Measurements from ENCODE around the gene GNA12. TPM values are rescaled to one million over a fixed set of nuclear protein-coding genes. Genes with fewer than 3 reads are reported as not detected.
A peak's percentile ranks its signal among the peaks of the same experiment; 100 is the strongest.

Gene GNA12
- total RNA-seq, 1 donor from 2014 or later, result 67.2 TPM

DNA sequence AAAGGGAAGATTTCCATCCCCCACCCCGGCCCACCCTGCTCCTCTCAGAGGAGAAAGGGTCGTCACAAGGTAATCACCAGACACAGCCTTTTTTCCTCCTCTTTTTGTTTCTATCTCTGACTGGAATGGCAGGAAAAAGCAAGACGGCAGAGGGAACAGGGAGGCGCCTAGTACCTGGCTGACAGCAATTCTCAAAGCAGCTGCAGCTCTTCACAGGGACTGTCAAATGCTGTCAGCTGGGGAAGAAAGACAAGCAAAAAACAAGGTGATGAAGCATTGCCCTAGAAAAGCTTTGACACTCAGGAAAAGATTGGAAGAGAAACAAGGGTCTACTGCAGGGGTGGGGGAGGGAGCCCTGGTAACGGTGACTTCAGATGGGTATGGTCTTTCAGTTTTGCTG is 52.7 kb downstream of the GNA12 start:
- H3K4me1 Mint-ChIP-seq (ENCODE audit: low read depth, unreplicated experiment), result peaks cover 12% of the 10 kb centered on the region
- no peak for FAIRE-seq
- Histone ChIP-seq H3K9ac (ENCODE audit: low read length) (no peak overlapping the region), H3K36me3 (ENCODE audit: insufficient read depth, low read length) (peaks cover 18% of the 10 kb centered on the region), H3K4me3 (ENCODE audit: insufficient read depth, low read depth, low read length) (no peak overlapping the region), H3K4me2 (ENCODE audit: low read length) (no peak overlapping the region), H3K4me1 (ENCODE audit: insufficient read depth, low read length) (no peaks in the 10 kb centered on the region), H3K27me3 (ENCODE audit: insufficient read depth, low read length) (no peaks in the 10 kb centered on the region), H2AFZ (ENCODE audit: low read depth, low read length) (no peak overlapping the region), H3K27ac (ENCODE audit: low read depth, low read length) (no peak overlapping the region), H3K79me2 (ENCODE audit: insufficient read depth, low read length) (peaks cover 44% of the 10 kb centered on the region), H4K20me1 (ENCODE audit: insufficient read depth, low read length) (peaks cover 35% of the 10 kb centered on the region), H3K9me3 (ENCODE audit: insufficient read depth, low read depth, low read length) (no peaks in the 10 kb centered on the region)
- peaks cover 47% of the 10 kb centered on the region for H3K36me3 Mint-ChIP-seq (ENCODE audit: low read depth, unreplicated experiment)
- H3K27ac Mint-ChIP-seq (ENCODE audit: unreplicated experiment), result no peak overlapping the region
- H3K27me3 Mint-ChIP-seq (ENCODE audit: low read depth, unreplicated experiment), result no peaks in the 10 kb centered on the region
- H3K4me3 Mint-ChIP-seq (ENCODE audit: unreplicated experiment), result no peak overlapping the region
- no peak for TF ChIP-seq EZH2 (IDR thresholded peaks at IDR 0.05; ENCODE audit: insufficient read depth, low read length)
- TF ChIP-seq, protein P1, sequence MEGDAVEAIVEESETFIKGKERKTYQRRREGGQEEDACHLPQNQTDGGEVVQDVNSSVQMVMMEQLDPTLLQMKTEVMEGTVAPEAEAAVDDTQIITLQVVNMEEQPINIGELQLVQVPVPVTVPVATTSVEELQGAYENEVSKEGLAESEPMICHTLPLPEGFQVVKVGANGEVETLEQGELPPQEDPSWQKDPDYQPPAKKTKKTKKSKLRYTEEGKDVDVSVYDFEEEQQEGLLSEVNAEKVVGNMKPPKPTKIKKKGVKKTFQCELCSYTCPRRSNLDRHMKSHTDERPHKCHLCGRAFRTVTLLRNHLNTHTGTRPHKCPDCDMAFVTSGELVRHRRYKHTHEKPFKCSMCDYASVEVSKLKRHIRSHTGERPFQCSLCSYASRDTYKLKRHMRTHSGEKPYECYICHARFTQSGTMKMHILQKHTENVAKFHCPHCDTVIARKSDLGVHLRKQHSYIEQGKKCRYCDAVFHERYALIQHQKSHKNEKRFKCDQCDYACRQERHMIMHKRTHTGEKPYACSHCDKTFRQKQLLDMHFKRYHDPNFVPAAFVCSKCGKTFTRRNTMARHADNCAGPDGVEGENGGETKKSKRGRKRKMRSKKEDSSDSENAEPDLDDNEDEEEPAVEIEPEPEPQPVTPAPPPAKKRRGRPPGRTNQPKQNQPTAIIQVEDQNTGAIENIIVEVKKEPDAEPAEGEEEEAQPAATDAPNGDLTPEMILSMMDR (IDR thresholded peaks at IDR 0.05; ENCODE audit: insufficient read depth, low read depth, low read length), result no peak
- DNase-seq (ENCODE audit: low read depth), result no peak
- H3K9me3 Mint-ChIP-seq (ENCODE audit: unreplicated experiment), result no peaks in the 10 kb centered on the region

DNA sequence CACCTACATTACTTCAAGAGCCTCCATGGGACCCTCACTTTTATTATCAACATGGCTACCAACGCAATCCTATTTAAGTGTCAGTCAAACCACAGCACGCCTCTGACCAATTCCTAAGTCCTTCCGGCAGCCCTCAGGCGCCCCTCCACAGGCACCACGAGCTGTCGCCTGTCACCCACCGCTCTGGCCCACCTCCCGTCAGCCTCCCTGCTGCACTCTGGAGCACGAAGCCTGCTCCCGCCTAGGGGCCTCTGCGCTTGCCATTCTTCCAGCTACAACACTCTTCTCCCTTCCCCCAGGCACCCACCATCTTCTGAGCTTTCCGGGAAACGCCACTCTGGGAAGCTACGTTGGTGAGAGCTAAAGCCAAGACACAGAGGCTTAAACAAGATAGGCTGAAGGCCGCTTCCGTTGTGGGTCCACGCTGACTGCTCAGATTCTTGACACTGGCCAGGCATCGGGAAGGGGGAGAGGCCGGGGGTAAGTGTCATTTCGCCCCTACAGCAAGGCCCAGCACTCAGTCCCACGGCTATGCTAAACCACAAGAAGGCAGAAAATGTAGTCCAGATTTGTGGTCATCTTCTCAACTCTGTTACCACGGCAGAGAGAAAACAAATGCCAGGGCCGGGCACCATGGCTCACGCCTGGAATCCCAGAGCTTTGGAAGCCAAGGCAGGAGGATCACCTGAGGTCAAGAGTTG is 56.7 kb downstream of the GNA12 start:
- H3K36me3 ChIP-seq (ENCODE audit: insufficient read depth, low read length), result peaks cover 9% of the 10 kb centered on the region
- H3K9me3 Mint-ChIP-seq (ENCODE audit: unreplicated experiment), result no peaks in the 10 kb centered on the region
- H3K4me3 ChIP-seq (ENCODE audit: insufficient read depth, low read depth, low read length), result no peak overlapping the region
- H3K27ac ChIP-seq (ENCODE audit: low read depth, low read length), result peak overlapping the region; percentile 4
- no peak for FAIRE-seq
- H2AFZ ChIP-seq (ENCODE audit: low read depth, low read length), result no peak overlapping the region
- H3K4me2 ChIP-seq (ENCODE audit: low read length), result no peak overlapping the region
- H3K79me2 ChIP-seq (ENCODE audit: insufficient read depth, low read length), result peaks cover 35% of the 10 kb centered on the region
- no peak overlapping the region for H3K9ac ChIP-seq (ENCODE audit: low read length)
- H3K4me1 Mint-ChIP-seq (ENCODE audit: low read depth, unreplicated experiment), result peaks cover 22% of the 10 kb centered on the region
- H4K20me1 ChIP-seq (ENCODE audit: insufficient read depth, low read length), result peaks cover 27% of the 10 kb centered on the region
- peaks cover 31% of the 10 kb centered on the region for H3K36me3 Mint-ChIP-seq (ENCODE audit: low read depth, unreplicated experiment)
- H3K4me1 ChIP-seq (ENCODE audit: insufficient read depth, low read length), result peaks cover 15% of the 10 kb centered on the region
- TF ChIP-seq, protein P1 (IDR thresholded peaks at IDR 0.05; ENCODE audit: insufficient read depth, low read depth, low read length), result no peak
- no peak for TF ChIP-seq EZH2 (IDR thresholded peaks at IDR 0.05; ENCODE audit: insufficient read depth, low read length)
- no peaks in the 10 kb centered on the region for H3K27me3 Mint-ChIP-seq (ENCODE audit: low read depth, unreplicated experiment)
- no peaks in the 10 kb centered on the region for H3K27me3 ChIP-seq (ENCODE audit: insufficient read depth, low read length)
- peak; percentile 63 for DNase-seq (ENCODE audit: low read depth)
- peak overlapping the region; percentile 53 for H3K27ac Mint-ChIP-seq (ENCODE audit: unreplicated experiment)
- H3K4me3 Mint-ChIP-seq (ENCODE audit: unreplicated experiment), result no peak overlapping the region
- H3K9me3 ChIP-seq (ENCODE audit: insufficient read depth, low read depth, low read length), result no peaks in the 10 kb centered on the region

DNA sequence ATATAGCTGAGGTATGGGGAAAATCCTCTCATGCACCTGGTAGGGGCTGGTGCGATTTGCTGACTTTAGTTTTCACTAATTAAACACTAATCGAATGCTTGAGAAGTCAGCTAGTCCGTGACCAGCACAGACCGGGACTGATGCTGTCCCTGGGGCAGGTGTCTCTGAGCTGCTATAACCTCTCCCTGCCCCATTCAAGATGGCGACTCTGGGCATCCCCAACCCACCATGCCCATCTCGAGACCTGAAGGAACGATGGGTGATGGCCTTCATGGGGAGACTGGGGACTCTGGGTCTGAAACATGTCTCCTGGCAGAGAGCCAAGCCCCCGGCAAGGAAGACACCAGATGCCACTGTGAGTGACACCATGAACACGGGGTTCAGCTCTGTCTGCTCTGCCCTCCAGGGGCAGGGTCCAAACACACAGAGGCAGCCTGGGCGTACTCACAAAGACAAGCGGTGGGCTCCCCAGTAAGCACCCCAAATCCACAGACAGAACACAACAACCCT is 57.4 kb downstream of the GNA12 start:
- Mint-ChIP-seq H3K4me3 (ENCODE audit: unreplicated experiment) (no peak overlapping the region), H3K27me3 (ENCODE audit: low read depth, unreplicated experiment) (no peaks in the 10 kb centered on the region), H3K4me1 (ENCODE audit: low read depth, unreplicated experiment) (peaks cover 22% of the 10 kb centered on the region), H3K9me3 (ENCODE audit: unreplicated experiment) (no peaks in the 10 kb centered on the region), H3K27ac (ENCODE audit: unreplicated experiment) (no peak overlapping the region), H3K36me3 (ENCODE audit: low read depth, unreplicated experiment) (peaks cover 26% of the 10 kb centered on the region)
- peaks cover 20% of the 10 kb centered on the region for H4K20me1 ChIP-seq (ENCODE audit: insufficient read depth, low read length)
- no peak overlapping the region for H2AFZ ChIP-seq (ENCODE audit: low read depth, low read length)
- H3K9ac ChIP-seq (ENCODE audit: low read length), result no peak overlapping the region
- no peak for FAIRE-seq
- peaks cover 2% of the 10 kb centered on the region for H3K36me3 ChIP-seq (ENCODE audit: insufficient read depth, low read length)
- no peak overlapping the region for H3K4me2 ChIP-seq (ENCODE audit: low read length)
- no peak overlapping the region for H3K27ac ChIP-seq (ENCODE audit: low read depth, low read length)
- H3K79me2 ChIP-seq (ENCODE audit: insufficient read depth, low read length), result peaks cover 33% of the 10 kb centered on the region
- no peak overlapping the region for H3K4me3 ChIP-seq (ENCODE audit: insufficient read depth, low read depth, low read length)
- DNase-seq (ENCODE audit: low read depth), result no peak
- H3K4me1 ChIP-seq (ENCODE audit: insufficient read depth, low read length), result peaks cover 15% of the 10 kb centered on the region
- no peaks in the 10 kb centered on the region for H3K9me3 ChIP-seq (ENCODE audit: insufficient read depth, low read depth, low read length)
- no peaks in the 10 kb centered on the region for H3K27me3 ChIP-seq (ENCODE audit: insufficient read depth, low read length)
- TF ChIP-seq, protein P1 (IDR thresholded peaks at IDR 0.05; ENCODE audit: insufficient read depth, low read depth, low read length), result no peak
- TF ChIP-seq EZH2 (IDR thresholded peaks at IDR 0.05; ENCODE audit: insufficient read depth, low read length), result no peak
